K562 (cell line): Measurements from ENCODE around the gene MYBPH. TPM values are rescaled to one million over a fixed set of nuclear protein-coding genes. Genes with fewer than 3 reads are reported as not detected.

Experiments
- ATAC-seq: fragments of 200-7000 bp; cut with Tn5 transposase; 3 replicates; pipeline ENCODE4 v1.9.1; 2020; ENCODE audit warnings: moderate library complexity
- BruUV-seq: library from RNA; stranded (reverse); fragments of 400-500 nt; replicated peaks from 2 replicates; lab custom pipeline; 2021; lab: Mats Ljungman, UMichigan
- CTCF ChIA-PET: fragments of 300-600 bp; formaldehyde crosslinking; extraction: SDS; loops from one replicate; lab custom pipeline; 2021; ENCODE audit warnings: low intra/inter-chr PET ratio; lab: Yijun Ruan, JAX
- POLR2A ChIA-PET: fragments of 300-600, 350-650 bp; sonication (Branson Sonifier 250); formaldehyde crosslinking; extraction: SDS; loops from one replicate; lab custom pipeline; 2021; ENCODE audit warnings: antibody characterized with exemption, inconsistent platforms; lab: Yijun Ruan, JAX
- DNase-seq, 4 experiments: peaks; one replicate each; pipeline versions ENCODE4 v3.0.0 to v3.0.0-alpha.2; 2011 to 2018; ENCODE audit warnings: low spot score in 3 of 4, mixed read lengths in 3 of 4; ENCODE audit errors: extremely low read depth in 1 of 4
- FAIRE-seq: peaks from 2 replicates; lab custom pipeline; 2011; peaks lifted over from hg19 to GRCh38; lab: Jason Lieb, UNC
- H2AFZ ChIP-seq: 2 replicates; pipeline ENCODE4 v1.6.0; 2011; ENCODE audit warnings: low read depth, low read length, control low read depth, inconsistent platforms
- H3K27ac ChIP-seq: fragments of 200-600 bp; 3 replicates; pipeline ENCODE4 v1.8.0; 2011; ENCODE audit warnings: low read depth, mild to moderate bottlenecking, control low read depth, inconsistent platforms, low read length, moderate library complexity, mixed read lengths; ENCODE audit errors: extremely low read depth
- H3K27me3 ChIP-seq, 2 experiments: fragments of 300-600 bp in 1 of 2; 2 replicates in 1 of 2; 3 replicates in 1 of 2; pipeline versions ENCODE4 v1.6.0 to v1.8.0; 2011; ENCODE audit warnings: inconsistent platforms in 2 of 2, low read length in 2 of 2, mild to moderate bottlenecking in 1 of 2, mixed read lengths in 1 of 2, moderate library complexity in 1 of 2; ENCODE audit not compliant: control insufficient read depth in 2 of 2, insufficient read depth in 2 of 2
- H3K36me3 ChIP-seq: fragments of 300-600 bp; 3 replicates; pipeline ENCODE4 v1.8.0; 2011; ENCODE audit warnings: mild to moderate bottlenecking, low read length, inconsistent platforms; ENCODE audit not compliant: control insufficient read depth, insufficient read depth
- H3K4me1 ChIP-seq, 2 experiments: fragments of 200-600 bp in 1 of 2; replicated peaks in 1 of 2; 2 replicates in 1 of 2; 3 replicates in 1 of 2; pipeline versions ENCODE4 v1.5.1 to v1.8.0; 2011; ENCODE audit warnings: inconsistent platforms in 2 of 2, low read length in 2 of 2, mild to moderate bottlenecking in 1 of 2, mixed read lengths in 1 of 2, moderate library complexity in 1 of 2; ENCODE audit not compliant: control insufficient read depth in 2 of 2, insufficient read depth in 2 of 2
- H3K4me2 ChIP-seq: 2 replicates; pipeline ENCODE4 v1.6.1; 2011; ENCODE audit warnings: low read length, control low read depth, inconsistent platforms, mixed read lengths; ENCODE audit not compliant: insufficient read depth
- H3K4me3 ChIP-seq: fragments of 200-600 bp; sonication (generic), shearing (Covaris generic); 2 replicates; pipeline ENCODE4 v1.5.1; 2016; ENCODE audit warnings: control low read depth, inconsistent platforms
- H3K79me2 ChIP-seq: fragments of 200-600 bp; 3 replicates; pipeline ENCODE4 v1.8.0; 2011; ENCODE audit warnings: low read length, inconsistent platforms; ENCODE audit not compliant: control insufficient read depth, insufficient read depth
- H3K9ac ChIP-seq, 2 experiments: 2 replicates each; pipeline versions ENCODE4 v1.6.0 to v1.6.1; 2011; ENCODE audit warnings: low read depth in 2 of 2, low read length in 2 of 2, control low read depth in 1 of 2, inconsistent platforms in 1 of 2, mild to moderate bottlenecking in 1 of 2, mixed read lengths in 1 of 2; ENCODE audit not compliant: insufficient read depth in 1 of 2
- H3K9me1 ChIP-seq: one replicate; pipeline ENCODE4 v1.6.0; 2011; ENCODE audit warnings: inconsistent platforms, mild to moderate bottlenecking, low read length, moderate library complexity; ENCODE audit not compliant: control insufficient read depth, insufficient read depth
- H3K9me3 ChIP-seq: replicated peaks from 2 replicates; pipeline ENCODE4 v1.5.1; 2011; ENCODE audit warnings: low read depth, low read length, inconsistent platforms; ENCODE audit not compliant: control insufficient read depth, insufficient read depth
- H4K20me1 ChIP-seq: replicated peaks from 2 replicates; pipeline ENCODE4 v1.6.1; 2011; ENCODE audit warnings: low read length, inconsistent platforms, mixed read lengths; ENCODE audit not compliant: control insufficient read depth, insufficient read depth
- BCOR ChIP-seq: fragments of 450-650 bp; IDR thresholded peaks from 2 replicates; pipeline ENCODE4 v1.6.1; 2016
- NBN ChIP-seq: fragments of 450-650 bp; IDR thresholded peaks from 2 replicates; pipeline ENCODE4 v1.6.1; 2016; ENCODE audit warnings: low read depth, mild to moderate bottlenecking
- WGBS: fragments of 100-300 bp; shearing (Covaris generic); methylation state at CpG from one replicate; pipeline ENCODE4 v1.1.6; 2016; ENCODE audit warnings: low coverage, mixed read lengths; ENCODE audit not compliant: insufficient coverage; ENCODE audit errors: missing lambda C conversion rate; 5-methylcytosine and 5-hydroxymethylcytosine counted together
- in situ Hi-C: fragments of 300-500 bp; cut with MboI; formaldehyde crosslinking; loops from 4 replicates; pipeline ENCODE4 v1.15.0; 2018; ENCODE audit warnings: inconsistent platforms, mixed read lengths
- intact Hi-C: fragments of 100-400 bp; cut with micrococcal nuclease; formaldehyde crosslinking; loops from 2 replicates; pipeline ENCODE4 v1.14.2; 2022
- polyA plus RNA-seq, 8 experiments: library from polyadenylated mRNA; depleted of rRNA in 4 of 8; stranded (reverse) in 5 of 8; unstranded in 3 of 8; fragments of >200 nt; fragmentation: Nextera tagmentation in 2 of 8; fragmentation: Illumina TruSeq in 1 of 8; extraction: Ambion mirVana in 2 of 8; extraction: Trizol in 1 of 8; gene quantifications; 2 replicates each; pipeline versions ENCODE4 v1.2.1 to v1.2.3, GENCODE V29; 2011 to 2014; ENCODE audit warnings: inconsistent platforms in 1 of 8, missing spikeins in 1 of 8
- total RNA-seq, 7 experiments: library from RNA; depleted of rRNA in 6 of 7; stranded (reverse); fragments of >200 nt in 6 of 7; fragmentation: Illumina TruSeq in 2 of 7; extraction: Trizol in 2 of 7; gene quantifications; 2 replicates each; pipeline versions ENCODE4 v1.2.1 to v1.2.3, GENCODE V29; 2011 to 2021; ENCODE audit warnings: low replicate concordance in 1 of 7
- TF ChIP-seq, protein P1 (sequence below): sonication (generic); formaldehyde crosslinking; IDR thresholded peaks from 2 replicates; pipeline ENCODE4 v1.8.0; 2022; ENCODE audit warnings: mild to moderate bottlenecking, low read depth, missing genetic modification reagents

MYBPH gene
- total and polyA plus RNA-seq, 9 of the 15 experiments (the other 6 are each of a cell fraction or from before 2014, with no cell fraction given) = 0.13 TPM; not detected in 8

DNA sequence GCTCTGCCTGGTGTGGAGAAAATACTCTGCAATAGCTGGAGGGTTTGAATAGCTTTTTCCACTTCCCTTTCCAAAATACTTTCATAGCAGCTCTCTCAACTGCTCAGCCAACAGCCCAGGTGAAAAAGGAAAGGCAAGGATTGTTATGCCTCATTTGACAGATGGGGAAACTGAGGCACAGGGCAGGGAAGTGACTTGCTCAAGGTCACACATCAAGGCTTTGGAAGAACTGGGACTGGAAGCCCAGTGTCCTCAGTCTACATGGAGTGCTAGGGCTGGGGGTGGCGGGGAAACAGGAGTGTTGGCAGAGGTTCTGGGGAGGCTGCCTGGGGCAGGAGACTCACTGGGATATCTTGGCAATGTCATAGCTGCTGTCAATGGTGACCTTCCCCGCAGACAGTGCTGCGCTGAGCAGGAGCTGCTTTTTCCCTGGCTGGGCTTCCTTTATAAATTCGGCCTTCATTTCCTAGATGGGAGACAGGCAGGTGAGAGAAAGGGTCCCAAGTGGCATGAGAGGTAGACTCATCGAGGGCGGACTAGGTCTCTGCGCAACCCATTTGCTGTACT is 6.8 kb upstream of the MYBPH start:
- no peaks in the 10 kb centered on the region for H3K4me1 ChIP-seq
- 25% methylated on average over 7 of the region's 7 CpGs for WGBS

More for the DNA sequence above, 6.8 kb upstream of the MYBPH start:
- ChIA-PET CTCF (no interaction called here), POLR2A (interaction anchor here (1.3 to 1.4 kb wide), 2 partner anchors 9 to 14 kb away, joined by 4 to 6 read pairs; no protein-coding TSS in a partner anchor)
- H3K4me2 ChIP-seq = no peak overlapping the region
- H2AFZ ChIP-seq = no peak overlapping the region
- ATAC-seq (no peak), FAIRE-seq (no peak), DNase-seq (no peak)
- peaks cover 24 to 80% of the 10 kb centered on the region in 2 experiments for H3K27me3 ChIP-seq
- no peak for TF ChIP-seq NBN
- TF ChIP-seq, protein P1, sequence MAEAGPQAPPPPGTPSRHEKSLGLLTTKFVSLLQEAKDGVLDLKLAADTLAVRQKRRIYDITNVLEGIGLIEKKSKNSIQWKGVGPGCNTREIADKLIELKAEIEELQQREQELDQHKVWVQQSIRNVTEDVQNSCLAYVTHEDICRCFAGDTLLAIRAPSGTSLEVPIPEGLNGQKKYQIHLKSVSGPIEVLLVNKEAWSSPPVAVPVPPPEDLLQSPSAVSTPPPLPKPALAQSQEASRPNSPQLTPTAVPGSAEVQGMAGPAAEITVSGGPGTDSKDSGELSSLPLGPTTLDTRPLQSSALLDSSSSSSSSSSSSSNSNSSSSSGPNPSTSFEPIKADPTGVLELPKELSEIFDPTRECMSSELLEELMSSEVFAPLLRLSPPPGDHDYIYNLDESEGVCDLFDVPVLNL (CRISPR knock-in tag) = no peak
- 0 out of 2 replicates have a peak, but pooled peaks have one; percentile 11 for TF ChIP-seq BCOR
- peaks cover 14% of the 10 kb centered on the region for H4K20me1 ChIP-seq
- H3K9me3 ChIP-seq = no peaks in the 10 kb centered on the region
- H3K4me3 ChIP-seq = no peak overlapping the region
- no peak overlapping the region for H3K27ac ChIP-seq
- no peaks in the 10 kb centered on the region for H3K79me2 ChIP-seq
- no peaks in the 10 kb centered on the region for H3K36me3 ChIP-seq
- intact Hi-C loops = no loop called here
- H3K9ac ChIP-seq = no peak overlapping the region
- in situ Hi-C loops = no loop called here
- BruUV-seq = no TSS peak
- H3K9me1 ChIP-seq = no peaks in the 10 kb centered on the region
